ENCODE measurements around the gene ZMYND19. TPM values are rescaled to one million over a fixed set of nuclear protein-coding genes. Genes with fewer than 3 reads are reported as not detected.
A peak's percentile ranks its signal among the peaks of the same experiment; 100 is the strongest.

ZMYND19 gene
- total RNA-seq, 1 donor from 2014 or later, result 71.9 TPM

GRCh38 chr9:137547687-137548543 lies 42.4 kb downstream of the ZMYND19 start:
- Mint-ChIP-seq H3K36me3 (ENCODE audit: low read depth) (peaks cover 7% of the 10 kb centered on the region), H3K4me3 (peak overlapping the region; percentile 70), H3K4me1 (peaks cover 16% of the 10 kb centered on the region), H3K27me3 (ENCODE audit: low read depth) (peaks cover 4% of the 10 kb centered on the region), H3K27ac (ENCODE audit: unreplicated experiment) (no peak overlapping the region), H3K9me3 (no peaks in the 10 kb centered on the region)
- DNase-seq (ENCODE audit: low read depth, low spot score), result no peak
- no peak for TF ChIP-seq CTCF (conservative IDR thresholded peaks at IDR 0.05)

DNA sequence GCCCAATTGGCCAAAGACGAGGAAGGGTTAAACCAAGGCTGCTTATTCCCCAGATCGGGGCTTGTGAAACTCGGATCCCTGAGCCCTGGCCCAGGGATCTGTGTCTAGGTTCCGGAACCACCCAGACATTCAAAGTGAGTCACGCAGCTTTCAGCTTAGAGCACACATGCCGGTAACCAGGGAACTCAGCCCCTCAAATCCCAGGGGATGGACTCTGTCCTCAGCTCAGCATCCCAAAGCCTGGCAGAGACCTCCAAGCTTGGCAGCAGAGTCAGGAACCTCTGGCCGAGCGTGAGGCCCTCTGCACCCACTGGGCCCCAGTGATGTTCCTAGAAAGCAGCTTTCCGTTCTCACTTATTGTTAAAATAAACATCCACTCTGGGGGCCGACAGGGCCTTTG lies 45.2 kb downstream of the ZMYND19 start:
- H3K4me1 Mint-ChIP-seq, result peaks cover 16% of the 10 kb centered on the region
- H3K36me3 Mint-ChIP-seq (ENCODE audit: low read depth), result peaks cover 7% of the 10 kb centered on the region
- DNase-seq (ENCODE audit: low read depth, low spot score), result no peak
- H3K27ac Mint-ChIP-seq (ENCODE audit: unreplicated experiment), result no peak overlapping the region
- H3K27me3 Mint-ChIP-seq (ENCODE audit: low read depth), result peaks cover 3% of the 10 kb centered on the region
- H3K9me3 Mint-ChIP-seq, result no peaks in the 10 kb centered on the region
- TF ChIP-seq CTCF (conservative IDR thresholded peaks at IDR 0.05), result no peak
- H3K4me3 Mint-ChIP-seq, result no peak overlapping the region

DNA sequence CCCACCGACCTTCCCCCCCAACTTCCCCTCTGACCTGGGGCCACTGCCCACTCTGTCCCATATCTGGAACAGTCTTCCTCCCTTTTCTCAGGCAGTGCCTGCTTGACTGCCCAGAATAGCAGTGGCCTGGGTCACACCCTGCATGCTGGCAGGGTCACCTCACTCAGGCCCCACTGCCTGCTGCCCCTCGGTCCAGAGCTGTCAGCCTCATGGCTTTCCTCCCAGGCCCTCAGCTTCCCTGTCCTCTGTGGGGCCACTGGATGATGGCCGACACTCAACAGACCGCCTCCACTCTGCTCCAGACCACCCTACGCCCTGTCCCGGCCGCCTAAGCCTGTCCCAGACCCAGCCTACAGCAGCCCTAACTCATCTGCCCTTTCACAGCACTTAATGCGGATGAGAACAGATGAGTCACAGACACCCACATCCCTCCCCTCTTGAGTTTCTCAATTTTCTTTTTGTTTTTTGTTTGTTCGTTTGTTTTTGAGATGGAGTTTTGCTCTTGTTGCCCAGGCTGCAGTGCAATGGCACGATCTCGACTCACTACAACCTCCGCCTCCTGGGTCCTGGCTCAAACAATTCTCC lies 46.0 kb downstream of the ZMYND19 start:
- H3K27me3 Mint-ChIP-seq (ENCODE audit: low read depth), result no peaks in the 10 kb centered on the region
- H3K27ac Mint-ChIP-seq (ENCODE audit: unreplicated experiment), result peak overlapping the region; percentile 78
- TF ChIP-seq CTCF (conservative IDR thresholded peaks at IDR 0.05), result no peak
- DNase-seq (ENCODE audit: low read depth, low spot score), result no peak
- H3K4me1 Mint-ChIP-seq, result peaks cover 10% of the 10 kb centered on the region
- H3K36me3 Mint-ChIP-seq (ENCODE audit: low read depth), result peaks cover 7% of the 10 kb centered on the region
- H3K9me3 Mint-ChIP-seq, result no peaks in the 10 kb centered on the region
- no peak overlapping the region for H3K4me3 Mint-ChIP-seq

DNA sequence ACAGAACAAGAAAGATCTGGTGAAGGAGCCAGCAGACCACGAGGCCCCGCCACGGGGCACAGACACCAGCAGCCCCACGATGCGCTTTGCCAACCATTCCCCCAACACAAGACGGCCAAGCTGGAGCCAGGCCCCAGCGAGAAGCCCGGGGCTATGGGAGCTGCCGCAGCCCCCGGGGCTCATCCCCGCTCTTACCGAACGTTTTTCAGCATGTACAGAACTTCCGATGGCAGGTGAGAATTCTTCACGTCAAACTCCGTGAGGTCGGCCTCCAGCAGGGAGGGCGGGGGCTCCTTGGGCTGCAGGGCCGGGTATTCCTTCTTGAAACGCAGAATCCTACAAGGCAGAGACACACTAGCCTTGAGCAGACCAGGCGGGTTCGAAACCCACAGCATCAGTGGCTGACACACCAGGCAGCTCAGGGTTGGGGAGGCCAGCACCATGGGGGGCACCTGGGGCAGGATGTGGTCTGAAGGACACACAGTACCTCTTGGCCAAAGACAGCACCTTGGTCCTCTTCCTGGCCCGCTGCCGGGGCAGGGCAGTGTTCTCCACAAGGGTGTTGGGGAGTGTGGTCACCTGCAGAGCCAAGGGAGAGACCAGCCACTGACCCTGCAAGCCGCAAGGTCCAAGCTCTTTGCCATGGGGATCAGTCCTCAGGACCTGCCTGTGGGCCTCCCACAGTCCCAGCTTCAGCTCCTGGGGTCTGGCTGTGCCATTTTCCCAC lies 46.9 kb downstream of the ZMYND19 start:
- no peak for TF ChIP-seq CTCF (conservative IDR thresholded peaks at IDR 0.05)
- Mint-ChIP-seq H3K36me3 (ENCODE audit: low read depth) (peaks cover 7% of the 10 kb centered on the region), H3K27me3 (ENCODE audit: low read depth) (no peaks in the 10 kb centered on the region), H3K27ac (ENCODE audit: unreplicated experiment) (peak overlapping the region; percentile 57), H3K9me3 (no peaks in the 10 kb centered on the region), H3K4me3 (no peak overlapping the region), H3K4me1 (peaks cover 10% of the 10 kb centered on the region)
- DNase-seq (ENCODE audit: low read depth, low spot score), result no peak

DNA sequence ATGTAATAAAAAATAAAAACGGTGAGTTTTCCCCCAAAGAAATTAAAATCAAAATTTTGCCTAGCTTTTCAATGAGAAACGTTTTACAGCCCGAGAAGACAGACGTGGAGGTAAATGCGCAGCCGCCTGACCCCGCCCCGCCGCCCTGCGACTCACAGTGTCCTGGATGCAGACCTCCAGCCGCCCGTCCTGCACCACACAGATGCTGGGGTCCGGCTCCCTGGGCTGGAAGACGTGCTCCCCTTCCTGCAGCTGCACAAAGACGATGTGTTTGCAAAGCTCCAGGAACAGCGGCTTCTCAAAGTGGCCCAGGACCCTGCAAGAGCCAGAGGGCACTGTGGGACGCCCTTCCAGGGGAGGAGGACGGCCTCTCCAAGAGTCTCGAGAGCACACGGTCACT lies 47.8 kb downstream of the ZMYND19 start:
- H3K36me3 Mint-ChIP-seq (ENCODE audit: low read depth), result peaks cover 7% of the 10 kb centered on the region
- TF ChIP-seq CTCF (conservative IDR thresholded peaks at IDR 0.05), result no peak
- no peak overlapping the region for H3K4me3 Mint-ChIP-seq
- H3K4me1 Mint-ChIP-seq, result peaks cover 10% of the 10 kb centered on the region
- H3K27me3 Mint-ChIP-seq (ENCODE audit: low read depth), result no peaks in the 10 kb centered on the region
- no peak for DNase-seq (ENCODE audit: low read depth, low spot score)
- no peak overlapping the region for H3K27ac Mint-ChIP-seq (ENCODE audit: unreplicated experiment)
- H3K9me3 Mint-ChIP-seq, result no peaks in the 10 kb centered on the region

Data from neural crest cell (in vitro differentiated cells).